ENCODE results near the gene ADCY9. TPM values are rescaled to one million over a fixed set of nuclear protein-coding genes. Genes with fewer than 3 reads are reported as not detected.
A peak's percentile ranks its signal among the peaks of the same experiment; 100 is the strongest.

The ADCY9 gene
- total RNA-seq, result 10 to 100 TPM in 2 of 5 experiments, 1 to 10 TPM in 3; 3.9 to 14.3 (median 5.6) TPM
- under 1 TPM; 0.46 to 0.47 TPM for polyA plus RNA-seq
- 14.1 reads per million, percentile 43 among the genes with 10 or more reads in this experiment for total RNA-seq

- DNase-seq (peak; percentile 67 to 89 (median 78)), ATAC-seq (peak; percentile 95)
- Histone ChIP-seq H3K27me3 (ENCODE audit: control insufficient read depth in 2 of 2, insufficient read depth in 2 of 2, low read length in 2 of 2) (no peaks in the 10 kb centered on the region), H3K36me3 (ENCODE audit: control insufficient read depth in 2 of 3, insufficient read depth in 3 of 3, low read length in 3 of 3) (no peaks in the 10 kb centered on the region), H3K4me3 (ENCODE audit: low read length) (peak within 1 kb of the TSS; percentile 65), H3K4me1 (ENCODE audit: control insufficient read depth in 2 of 2, insufficient read depth in 2 of 2, low read length in 2 of 2) (peaks cover 13 to 19% of the 10 kb centered on the region in 2 donors), H3K9me3 (ENCODE audit: control insufficient read depth in 2 of 3, low read length in 3 of 3) (no peaks in the 10 kb centered on the region), H3K27ac (ENCODE audit: low read depth, low read length) (peak within 1 kb of the TSS; percentile 14)
- Mint-ChIP-seq H3K27ac (peak within 1 kb of the TSS in 8 of 9 donors; percentile 25 to 82 (median 70)), H3K9me3 (no peaks in the 10 kb centered on the region), H3K36me3 (peaks cover 0 to 10% (median 0%) of the 10 kb centered on the region in 5 donors), H3K27me3 (peaks cover 0 to 26% (median 0%) of the 10 kb centered on the region in 5 donors), H3K4me1 (peaks cover 31 to 41% (median 38%) of the 10 kb centered on the region in 7 donors), H3K4me3 (peak within 1 kb of the TSS; percentile 79 to 94 (median 88))
- POLR2A ChIA-PET, result interaction anchor here (1.3 kb wide), 1 partner anchor 137 kb away, joined by 7 read pairs; no protein-coding TSS in a partner anchor
- CTCF ChIA-PET, result no interaction called here
- intact Hi-C loops (cut with micrococcal nuclease), result loop anchor here (1.0 to 5.0 kb wide), 9 partner anchors 66 to 981 kb away; partner anchors contain the start of genes CREBBP (in 1 of the 2), EEF2KMT (in 1 of the 2) and SLX4 (in 1 of the 2)
Observed at GRCh38 chr16:4116325-4117249, at the start of gene ADCY9. ADCY9 (minus strand) TSS chr16:4116442; CDS start chr16:4115442, 1,000 bp downstream.

GRCh38 chr16:4160658-4161430 lies 44.6 kb upstream of the ADCY9 start:
- Histone ChIP-seq H3K9me3 (ENCODE audit: control insufficient read depth in 2 of 3, low read length in 3 of 3) (no peaks in the 10 kb centered on the region), H3K27ac (ENCODE audit: low read depth, low read length) (no peak overlapping the region), H3K4me1 (ENCODE audit: control insufficient read depth in 2 of 2, insufficient read depth in 2 of 2, low read length in 2 of 2) (no peaks in the 10 kb centered on the region), H3K4me3 (ENCODE audit: low read length) (no peak overlapping the region), H3K36me3 (ENCODE audit: control insufficient read depth in 2 of 3, insufficient read depth in 3 of 3, low read length in 3 of 3) (no peaks in the 10 kb centered on the region), H3K27me3 (ENCODE audit: control insufficient read depth in 2 of 2, insufficient read depth in 2 of 2, low read length in 2 of 2) (no peaks in the 10 kb centered on the region)
- intact Hi-C loops (cut with micrococcal nuclease), result no loop called here
- POLR2A ChIA-PET, result no interaction called here
- ATAC-seq, result peak; percentile 92
- CTCF ChIA-PET, result no interaction called here
- no peak for DNase-seq
- peaks cover 0 to 2% (median 0%) of the 10 kb centered on the region in 11 donors for H3K9me3 Mint-ChIP-seq
- H3K36me3 Mint-ChIP-seq, result no peaks in the 10 kb centered on the region
- H3K27me3 Mint-ChIP-seq, result peaks cover 0 to 9% (median 0%) of the 10 kb centered on the region in 5 donors
- H3K27ac Mint-ChIP-seq, result no peak overlapping the region
- H3K4me3 Mint-ChIP-seq, result no peak overlapping the region
- H3K4me1 Mint-ChIP-seq, result peaks cover 0 to 8% (median 0%) of the 10 kb centered on the region in 7 donors

GRCh38 chr16:4159726-4160125 lies 43.5 kb upstream of the ADCY9 start:
- no peaks in the 10 kb centered on the region for H3K36me3 Mint-ChIP-seq
- H3K4me3 ChIP-seq (ENCODE audit: low read length), result no peak overlapping the region
- H3K27ac Mint-ChIP-seq, result no peak overlapping the region
- no peak overlapping the region for H3K27ac ChIP-seq (ENCODE audit: low read depth, low read length)
- no peaks in the 10 kb centered on the region for H3K36me3 ChIP-seq (ENCODE audit: control insufficient read depth in 2 of 3, insufficient read depth in 3 of 3, low read length in 3 of 3)
- CTCF ChIA-PET, result no interaction called here
- intact Hi-C loops (cut with micrococcal nuclease), result no loop called here
- POLR2A ChIA-PET, result no interaction called here
- H3K27me3 ChIP-seq (ENCODE audit: control insufficient read depth in 2 of 2, insufficient read depth in 2 of 2, low read length in 2 of 2), result no peaks in the 10 kb centered on the region
- no peaks in the 10 kb centered on the region for H3K4me1 ChIP-seq (ENCODE audit: control insufficient read depth in 2 of 2, insufficient read depth in 2 of 2, low read length in 2 of 2)
- DNase-seq, result no peak
- H3K27me3 Mint-ChIP-seq, result peaks cover 0 to 10% (median 0%) of the 10 kb centered on the region in 5 donors
- peaks cover 0 to 3% (median 0%) of the 10 kb centered on the region in 11 donors for H3K9me3 Mint-ChIP-seq
- no peak overlapping the region for H3K4me3 Mint-ChIP-seq
- ATAC-seq, result no peak
- peaks cover 0 to 8% (median 0%) of the 10 kb centered on the region in 7 donors for H3K4me1 Mint-ChIP-seq
- no peaks in the 10 kb centered on the region for H3K9me3 ChIP-seq (ENCODE audit: control insufficient read depth in 2 of 3, low read length in 3 of 3)

GRCh38 chr16:4158143-4159093 lies 42.2 kb upstream of the ADCY9 start:
- H3K9me3 ChIP-seq (ENCODE audit: control insufficient read depth in 2 of 3, low read length in 3 of 3), result no peaks in the 10 kb centered on the region
- H3K27me3 ChIP-seq (ENCODE audit: control insufficient read depth in 2 of 2, insufficient read depth in 2 of 2, low read length in 2 of 2), result no peaks in the 10 kb centered on the region
- no peak for ATAC-seq
- Mint-ChIP-seq H3K4me1 (peaks cover 0 to 8% (median 0%) of the 10 kb centered on the region in 7 donors), H3K9me3 (peaks cover 0 to 3% (median 0%) of the 10 kb centered on the region in 11 donors), H3K27me3 (peaks cover 0 to 10% (median 0%) of the 10 kb centered on the region in 5 donors), H3K36me3 (no peaks in the 10 kb centered on the region), H3K27ac (no peak overlapping the region), H3K4me3 (no peak overlapping the region)
- H3K4me1 ChIP-seq (ENCODE audit: control insufficient read depth in 2 of 2, insufficient read depth in 2 of 2, low read length in 2 of 2), result no peaks in the 10 kb centered on the region
- H3K36me3 ChIP-seq (ENCODE audit: control insufficient read depth in 2 of 3, insufficient read depth in 3 of 3, low read length in 3 of 3), result no peaks in the 10 kb centered on the region
- H3K4me3 ChIP-seq (ENCODE audit: low read length), result no peak overlapping the region
- no peak overlapping the region for H3K27ac ChIP-seq (ENCODE audit: low read depth, low read length)
- ChIA-PET CTCF (no interaction called here), POLR2A (no interaction called here)
- intact Hi-C loops (cut with micrococcal nuclease), result no loop called here
- no peak for DNase-seq

GRCh38 chr16:4157376-4157825 lies 41.2 kb upstream of the ADCY9 start:
- Mint-ChIP-seq H3K36me3 (no peaks in the 10 kb centered on the region), H3K4me3 (no peak overlapping the region), H3K27ac (no peak overlapping the region), H3K4me1 (peaks cover 0 to 8% (median 0%) of the 10 kb centered on the region in 7 donors), H3K27me3 (peaks cover 0 to 10% (median 0%) of the 10 kb centered on the region in 5 donors), H3K9me3 (peaks cover 0 to 3% (median 0%) of the 10 kb centered on the region in 11 donors)
- DNase-seq (no peak), ATAC-seq (no peak)
- no peaks in the 10 kb centered on the region for H3K4me1 ChIP-seq (ENCODE audit: control insufficient read depth in 2 of 2, insufficient read depth in 2 of 2, low read length in 2 of 2)
- ChIA-PET CTCF (interaction anchor here (0.7 kb wide), 1 partner anchor 173 kb away, joined by 3 read pairs; no protein-coding TSS in a partner anchor), POLR2A (no interaction called here)
- H3K4me3 ChIP-seq (ENCODE audit: low read length), result no peak overlapping the region
- intact Hi-C loops (cut with micrococcal nuclease), result no loop called here
- H3K27ac ChIP-seq (ENCODE audit: low read depth, low read length), result no peak overlapping the region
- H3K9me3 ChIP-seq (ENCODE audit: control insufficient read depth in 2 of 3, low read length in 3 of 3), result no peaks in the 10 kb centered on the region
- no peaks in the 10 kb centered on the region for H3K27me3 ChIP-seq (ENCODE audit: control insufficient read depth in 2 of 2, insufficient read depth in 2 of 2, low read length in 2 of 2)
- no peaks in the 10 kb centered on the region for H3K36me3 ChIP-seq (ENCODE audit: control insufficient read depth in 2 of 3, insufficient read depth in 3 of 3, low read length in 3 of 3)
